Measurements from ENCODE around the gene EGLN1.

The EGLN1 gene

DNA sequence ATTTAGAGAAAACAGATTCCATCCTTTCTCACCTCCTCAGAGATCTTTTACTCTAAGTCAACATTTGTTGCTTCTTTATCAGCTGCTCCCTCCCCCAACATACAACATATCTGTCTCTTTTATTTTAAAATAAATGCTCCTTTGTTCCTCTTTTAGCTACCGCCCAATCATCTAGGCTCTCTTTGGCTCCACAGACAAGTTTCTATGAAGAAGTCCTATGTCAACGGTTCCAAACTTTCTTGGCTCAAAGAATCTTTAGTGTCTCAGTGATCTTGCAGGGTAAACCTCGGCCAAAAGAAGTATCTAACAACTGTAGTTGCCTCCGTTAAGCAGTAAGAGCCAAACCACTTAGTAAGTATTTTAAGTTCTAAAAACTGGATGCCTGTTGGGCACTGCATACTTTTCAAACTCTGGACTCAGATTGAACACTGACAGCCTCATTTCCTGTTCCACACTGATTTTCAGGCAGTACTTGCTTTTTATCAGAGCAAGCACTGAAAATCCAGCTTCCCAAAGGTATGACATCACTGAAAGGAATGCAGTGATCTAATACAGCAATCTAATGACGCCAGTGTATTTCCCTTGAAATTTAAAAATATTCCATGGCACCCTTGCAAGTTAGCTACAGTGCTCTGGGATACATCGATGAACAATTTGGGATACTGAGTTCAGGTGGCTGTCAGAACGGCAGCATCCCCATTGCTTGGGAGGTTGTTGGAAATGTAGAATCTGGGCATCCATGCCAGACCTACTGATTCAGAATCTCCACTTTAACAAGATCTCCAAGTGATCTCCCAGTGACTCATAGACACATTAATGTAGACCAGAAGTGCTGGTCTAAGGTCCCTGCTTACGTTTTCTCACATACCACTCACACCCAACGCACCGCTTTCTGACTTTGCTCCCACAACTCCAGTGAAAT is 26.8 kb downstream of the EGLN1 start:
- peak overlapping the region; percentile 31; the same call in 1 of the 2 replicates for H3K27ac ChIP-seq
- TF ChIP-seq ZFX (IDR thresholded peaks at IDR 0.05; ENCODE audit: borderline replicate concordance): no peak
- TF ChIP-seq, protein P1, sequence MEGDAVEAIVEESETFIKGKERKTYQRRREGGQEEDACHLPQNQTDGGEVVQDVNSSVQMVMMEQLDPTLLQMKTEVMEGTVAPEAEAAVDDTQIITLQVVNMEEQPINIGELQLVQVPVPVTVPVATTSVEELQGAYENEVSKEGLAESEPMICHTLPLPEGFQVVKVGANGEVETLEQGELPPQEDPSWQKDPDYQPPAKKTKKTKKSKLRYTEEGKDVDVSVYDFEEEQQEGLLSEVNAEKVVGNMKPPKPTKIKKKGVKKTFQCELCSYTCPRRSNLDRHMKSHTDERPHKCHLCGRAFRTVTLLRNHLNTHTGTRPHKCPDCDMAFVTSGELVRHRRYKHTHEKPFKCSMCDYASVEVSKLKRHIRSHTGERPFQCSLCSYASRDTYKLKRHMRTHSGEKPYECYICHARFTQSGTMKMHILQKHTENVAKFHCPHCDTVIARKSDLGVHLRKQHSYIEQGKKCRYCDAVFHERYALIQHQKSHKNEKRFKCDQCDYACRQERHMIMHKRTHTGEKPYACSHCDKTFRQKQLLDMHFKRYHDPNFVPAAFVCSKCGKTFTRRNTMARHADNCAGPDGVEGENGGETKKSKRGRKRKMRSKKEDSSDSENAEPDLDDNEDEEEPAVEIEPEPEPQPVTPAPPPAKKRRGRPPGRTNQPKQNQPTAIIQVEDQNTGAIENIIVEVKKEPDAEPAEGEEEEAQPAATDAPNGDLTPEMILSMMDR (IDR thresholded peaks at IDR 0.05): no peak

GRCh38 chr1:231393668-231394067 is 28.4 kb downstream of the EGLN1 start:
- peak overlapping the region; percentile 49 for H3K27ac ChIP-seq
- TF ChIP-seq, protein P1 (IDR thresholded peaks at IDR 0.05): no peak
- TF ChIP-seq ZFX (IDR thresholded peaks at IDR 0.05; ENCODE audit: borderline replicate concordance): no peak

DNA sequence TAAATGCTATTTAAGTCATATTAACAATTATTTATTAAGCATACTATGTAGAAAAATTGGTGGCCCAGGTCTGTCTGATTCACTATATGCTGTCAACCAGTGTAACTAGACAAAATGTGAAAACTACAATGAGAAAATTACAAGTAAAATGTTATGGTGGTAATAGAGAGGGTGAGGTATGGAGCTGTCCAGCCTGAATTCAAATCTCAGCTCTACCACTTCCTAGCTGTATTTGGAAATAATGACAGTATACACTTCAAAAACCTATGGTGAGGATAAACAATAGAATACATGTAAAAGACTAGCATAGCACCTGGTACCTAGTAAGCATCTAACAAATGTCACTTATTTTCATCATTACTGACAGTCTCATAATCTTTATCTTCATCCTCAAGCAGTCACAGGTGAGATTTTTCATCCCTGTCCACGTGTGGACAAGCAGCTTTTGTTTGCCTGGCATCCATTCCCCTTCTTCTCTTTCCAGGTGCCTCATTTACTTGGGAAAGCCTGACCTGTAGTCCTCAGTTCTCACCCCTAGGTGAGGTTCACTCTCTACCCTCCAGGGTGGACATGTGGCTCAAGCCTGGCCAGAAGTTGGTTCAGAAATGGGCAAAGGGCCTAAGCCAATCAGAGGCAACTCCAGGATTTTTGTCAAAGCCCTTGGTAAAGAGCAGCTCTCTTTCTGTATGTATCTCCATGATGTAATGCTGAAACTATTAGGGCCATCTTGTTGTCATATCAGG is 29.5 kb downstream of the EGLN1 start:
- 0 out of 2 replicates have a peak overlapping the region, but pooled peaks have one; percentile 49 for H3K27ac ChIP-seq
- no peak for TF ChIP-seq ZFX (IDR thresholded peaks at IDR 0.05; ENCODE audit: borderline replicate concordance)
- TF ChIP-seq, protein P1 (IDR thresholded peaks at IDR 0.05): no peak

DNA sequence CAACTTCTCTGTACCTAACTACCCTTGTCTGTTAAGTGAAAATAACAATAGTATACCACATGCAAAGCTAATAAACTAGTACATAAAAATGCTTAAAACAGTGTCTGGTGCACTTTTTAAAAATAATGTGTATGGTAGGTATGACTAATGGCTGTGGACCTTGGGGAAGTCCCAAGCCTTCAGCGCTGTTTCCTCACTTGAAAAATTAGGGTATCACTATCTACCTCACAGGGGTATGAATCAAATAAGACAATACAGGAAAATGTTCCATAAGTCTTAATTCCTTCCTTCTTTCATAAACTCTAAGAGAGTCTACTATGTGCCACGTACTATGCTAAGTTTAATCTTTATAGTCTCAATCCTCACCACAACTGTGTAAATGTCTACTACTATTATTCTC is 32.0 kb downstream of the EGLN1 start:
- no peak overlapping the region for H3K27ac ChIP-seq
- TF ChIP-seq, protein P1 (IDR thresholded peaks at IDR 0.05): no peak
- TF ChIP-seq ZFX (IDR thresholded peaks at IDR 0.05; ENCODE audit: borderline replicate concordance): no peak

- no peak overlapping the region for H3K27ac ChIP-seq
- TF ChIP-seq ZFX (IDR thresholded peaks at IDR 0.05; ENCODE audit: borderline replicate concordance): no peak
- TF ChIP-seq, protein P1 (IDR thresholded peaks at IDR 0.05): no peak
Measured at GRCh38 chr1:231387770-231388669, 34.1 kb downstream of the EGLN1 start.

DNA sequence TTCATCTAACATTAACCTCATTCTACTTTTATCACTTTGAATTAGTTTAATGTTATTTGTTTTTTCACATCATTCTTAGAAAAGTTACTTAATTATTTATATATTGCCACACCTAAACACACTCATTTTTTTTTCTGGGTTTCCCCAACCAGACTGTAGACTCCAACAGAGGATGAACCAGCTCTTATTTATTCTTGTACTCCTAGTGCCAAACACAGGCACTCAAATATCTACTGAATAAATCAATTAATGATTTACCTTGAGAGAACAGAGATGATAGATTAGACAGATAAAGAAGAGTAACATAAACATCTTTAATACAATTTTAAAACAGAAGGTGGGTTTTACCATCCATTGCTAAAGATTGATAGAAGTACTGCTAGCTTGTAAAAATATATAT is 35.6 kb downstream of the EGLN1 start:
- TF ChIP-seq, protein P1 (IDR thresholded peaks at IDR 0.05): no peak
- no peak for TF ChIP-seq ZFX (IDR thresholded peaks at IDR 0.05; ENCODE audit: borderline replicate concordance)
- H3K27ac ChIP-seq: peak overlapping the region; percentile 20; the same call in 1 of the 2 replicates

All from 22Rv1 (cell line).